ENCODE measurements around the gene THOC2.

THOC2 gene

DNA sequence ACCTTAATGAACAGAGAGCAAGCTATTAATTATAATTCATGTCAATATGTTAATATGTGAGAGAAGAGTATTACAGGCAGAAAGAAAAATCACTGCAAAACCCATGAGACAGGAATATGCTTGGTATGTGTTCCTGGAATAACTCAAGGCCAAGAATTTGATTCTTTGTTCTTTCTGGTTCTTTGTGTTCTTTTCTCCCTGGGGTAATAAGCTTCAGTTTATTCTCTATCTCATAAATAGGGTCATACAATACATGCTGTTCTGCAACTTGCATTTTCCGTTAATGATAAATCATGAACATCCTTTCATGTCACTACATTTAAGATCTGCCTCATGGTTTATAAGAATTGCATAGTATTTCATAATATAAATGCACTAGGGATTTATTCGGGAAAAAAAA, 16.8 kb upstream of the THOC2 start:
- H3K27me3 ChIP-seq (ENCODE audit: insufficient read depth, poor library complexity, severe bottlenecking), result no peaks in the 10 kb centered on the region
- no peak overlapping the region for H3K27ac ChIP-seq (replicated peaks)
- H3K4me3 ChIP-seq (replicated peaks; ENCODE audit: insufficient read depth, low read length), result no peak overlapping the region
- DNase-seq (ENCODE audit: low read depth in 1 of 2, low spot score in 1 of 2), result no peak
- TF ChIP-seq GABPA (IDR thresholded peaks at IDR 0.05; ENCODE audit: low read depth), result no peak
- no peak for TF ChIP-seq POLR2AphosphoS5 (IDR thresholded peaks at IDR 0.05; ENCODE audit: low read depth)
- TF ChIP-seq SPI1 (IDR thresholded peaks at IDR 0.05; ENCODE audit: borderline replicate concordance, low read depth), result no peak
- TF ChIP-seq, protein P1, sequence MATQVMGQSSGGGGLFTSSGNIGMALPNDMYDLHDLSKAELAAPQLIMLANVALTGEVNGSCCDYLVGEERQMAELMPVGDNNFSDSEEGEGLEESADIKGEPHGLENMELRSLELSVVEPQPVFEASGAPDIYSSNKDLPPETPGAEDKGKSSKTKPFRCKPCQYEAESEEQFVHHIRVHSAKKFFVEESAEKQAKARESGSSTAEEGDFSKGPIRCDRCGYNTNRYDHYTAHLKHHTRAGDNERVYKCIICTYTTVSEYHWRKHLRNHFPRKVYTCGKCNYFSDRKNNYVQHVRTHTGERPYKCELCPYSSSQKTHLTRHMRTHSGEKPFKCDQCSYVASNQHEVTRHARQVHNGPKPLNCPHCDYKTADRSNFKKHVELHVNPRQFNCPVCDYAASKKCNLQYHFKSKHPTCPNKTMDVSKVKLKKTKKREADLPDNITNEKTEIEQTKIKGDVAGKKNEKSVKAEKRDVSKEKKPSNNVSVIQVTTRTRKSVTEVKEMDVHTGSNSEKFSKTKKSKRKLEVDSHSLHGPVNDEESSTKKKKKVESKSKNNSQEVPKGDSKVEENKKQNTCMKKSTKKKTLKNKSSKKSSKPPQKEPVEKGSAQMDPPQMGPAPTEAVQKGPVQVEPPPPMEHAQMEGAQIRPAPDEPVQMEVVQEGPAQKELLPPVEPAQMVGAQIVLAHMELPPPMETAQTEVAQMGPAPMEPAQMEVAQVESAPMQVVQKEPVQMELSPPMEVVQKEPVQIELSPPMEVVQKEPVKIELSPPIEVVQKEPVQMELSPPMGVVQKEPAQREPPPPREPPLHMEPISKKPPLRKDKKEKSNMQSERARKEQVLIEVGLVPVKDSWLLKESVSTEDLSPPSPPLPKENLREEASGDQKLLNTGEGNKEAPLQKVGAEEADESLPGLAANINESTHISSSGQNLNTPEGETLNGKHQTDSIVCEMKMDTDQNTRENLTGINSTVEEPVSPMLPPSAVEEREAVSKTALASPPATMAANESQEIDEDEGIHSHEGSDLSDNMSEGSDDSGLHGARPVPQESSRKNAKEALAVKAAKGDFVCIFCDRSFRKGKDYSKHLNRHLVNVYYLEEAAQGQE (IDR thresholded peaks at IDR 0.05; ENCODE audit: insufficient replicate concordance, low read depth), result no peak
- TF ChIP-seq, protein P2, sequence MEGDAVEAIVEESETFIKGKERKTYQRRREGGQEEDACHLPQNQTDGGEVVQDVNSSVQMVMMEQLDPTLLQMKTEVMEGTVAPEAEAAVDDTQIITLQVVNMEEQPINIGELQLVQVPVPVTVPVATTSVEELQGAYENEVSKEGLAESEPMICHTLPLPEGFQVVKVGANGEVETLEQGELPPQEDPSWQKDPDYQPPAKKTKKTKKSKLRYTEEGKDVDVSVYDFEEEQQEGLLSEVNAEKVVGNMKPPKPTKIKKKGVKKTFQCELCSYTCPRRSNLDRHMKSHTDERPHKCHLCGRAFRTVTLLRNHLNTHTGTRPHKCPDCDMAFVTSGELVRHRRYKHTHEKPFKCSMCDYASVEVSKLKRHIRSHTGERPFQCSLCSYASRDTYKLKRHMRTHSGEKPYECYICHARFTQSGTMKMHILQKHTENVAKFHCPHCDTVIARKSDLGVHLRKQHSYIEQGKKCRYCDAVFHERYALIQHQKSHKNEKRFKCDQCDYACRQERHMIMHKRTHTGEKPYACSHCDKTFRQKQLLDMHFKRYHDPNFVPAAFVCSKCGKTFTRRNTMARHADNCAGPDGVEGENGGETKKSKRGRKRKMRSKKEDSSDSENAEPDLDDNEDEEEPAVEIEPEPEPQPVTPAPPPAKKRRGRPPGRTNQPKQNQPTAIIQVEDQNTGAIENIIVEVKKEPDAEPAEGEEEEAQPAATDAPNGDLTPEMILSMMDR (IDR thresholded peaks at IDR 0.05; ENCODE audit: insufficient read depth, low read length), result no peak

DNA sequence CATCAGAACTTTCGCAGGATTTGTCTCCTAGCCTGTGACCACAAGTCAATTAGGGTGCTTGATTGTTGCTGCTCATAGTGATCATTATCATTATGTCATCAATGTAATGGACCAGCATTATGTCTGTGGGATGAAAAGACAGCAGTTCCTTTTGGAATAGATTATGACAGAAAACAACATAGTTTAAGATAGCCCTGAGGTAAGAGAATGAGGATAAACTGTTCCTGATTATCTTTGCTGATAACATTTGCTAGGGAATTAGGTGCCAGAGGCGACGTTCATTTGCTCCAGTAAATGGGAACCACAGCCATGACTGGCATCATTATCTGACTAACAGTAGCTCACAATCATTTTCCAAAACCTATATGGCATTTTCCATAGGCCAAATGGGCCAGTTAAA, 12.7 kb upstream of the THOC2 start:
- TF ChIP-seq GABPA (IDR thresholded peaks at IDR 0.05; ENCODE audit: low read depth) (no peak), POLR2AphosphoS5 (IDR thresholded peaks at IDR 0.05; ENCODE audit: low read depth) (no peak), SPI1 (IDR thresholded peaks at IDR 0.05; ENCODE audit: borderline replicate concordance, low read depth) (no peak)
- TF ChIP-seq, protein P2 (IDR thresholded peaks at IDR 0.05; ENCODE audit: insufficient read depth, low read length), result no peak
- TF ChIP-seq, protein P1 (IDR thresholded peaks at IDR 0.05; ENCODE audit: insufficient replicate concordance, low read depth), result no peak
- no peak overlapping the region for H3K27ac ChIP-seq (replicated peaks)
- H3K4me3 ChIP-seq (replicated peaks; ENCODE audit: insufficient read depth, low read length), result no peak overlapping the region
- no peak for DNase-seq (ENCODE audit: low read depth in 1 of 2, low spot score in 1 of 2)
- H3K27me3 ChIP-seq (ENCODE audit: insufficient read depth, poor library complexity, severe bottlenecking), result no peaks in the 10 kb centered on the region

DNA sequence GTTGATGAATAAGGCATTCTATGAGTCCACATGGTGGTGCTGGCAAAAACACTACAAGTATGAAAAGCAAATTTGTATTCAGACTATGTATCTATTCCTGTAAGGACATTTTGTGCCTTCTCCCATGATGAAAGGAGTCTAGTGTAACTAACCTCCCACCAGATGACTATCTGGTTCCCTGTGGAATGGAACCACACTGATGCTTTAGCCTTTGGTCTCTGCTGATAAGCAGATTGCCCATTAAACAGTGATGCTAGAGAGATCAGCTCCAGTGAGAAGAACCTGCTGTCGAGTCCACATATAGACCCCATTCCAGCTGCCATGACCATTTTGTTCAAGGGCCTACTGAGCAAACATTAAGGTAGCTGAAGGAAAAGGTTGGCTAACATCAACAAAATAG, 10.5 kb upstream of the THOC2 start:
- no peak overlapping the region for H3K4me3 ChIP-seq (replicated peaks; ENCODE audit: insufficient read depth, low read length)
- H3K27me3 ChIP-seq (ENCODE audit: insufficient read depth, poor library complexity, severe bottlenecking), result no peaks in the 10 kb centered on the region
- TF ChIP-seq, protein P1 (IDR thresholded peaks at IDR 0.05; ENCODE audit: insufficient replicate concordance, low read depth), result no peak
- TF ChIP-seq GABPA (IDR thresholded peaks at IDR 0.05; ENCODE audit: low read depth) (no peak), SPI1 (IDR thresholded peaks at IDR 0.05; ENCODE audit: borderline replicate concordance, low read depth) (no peak), POLR2AphosphoS5 (IDR thresholded peaks at IDR 0.05; ENCODE audit: low read depth) (no peak)
- TF ChIP-seq, protein P2 (IDR thresholded peaks at IDR 0.05; ENCODE audit: insufficient read depth, low read length), result no peak
- no peak for DNase-seq (ENCODE audit: low read depth in 1 of 2, low spot score in 1 of 2)
- H3K27ac ChIP-seq (replicated peaks), result no peak overlapping the region
